HL-60 (cell line): ENCODE data around the gene UBE2J2.

Source experiments
- DNase-seq, 2 experiments: peaks; one replicate each; pipeline ENCODE4 v3.0.0-alpha.2; 2010 to 2020; ENCODE audit warnings: low read depth in 1 of 2, low spot score in 1 of 2
- H3K27ac ChIP-seq: fragments of 250-450 bp; sonication (Bioruptor Pico); replicated peaks from 2 replicates; pipeline ENCODE4 v1.5.1; 2020; ENCODE audit warnings: mild to moderate bottlenecking, moderate library complexity
- H3K27me3 ChIP-seq: fragments of 250-450 bp; sonication (Bioruptor Pico); 2 replicates; pipeline ENCODE4 v1.5.1; 2021; ENCODE audit warnings: mild to moderate bottlenecking, moderate library complexity; ENCODE audit not compliant: insufficient read depth, poor library complexity, severe bottlenecking
- H3K4me3 ChIP-seq: replicated peaks from 2 replicates; pipeline ENCODE4 v1.5.1; 2011; ENCODE audit warnings: mild to moderate bottlenecking, control low read depth, low read length; ENCODE audit not compliant: insufficient read depth
- CTCF ChIP-seq: IDR thresholded peaks from one replicate; pipeline ENCODE4 v1.5.1; 2011; ENCODE audit warnings: low read length, control low read depth, inconsistent platforms; ENCODE audit not compliant: insufficient read depth
- GABPA ChIP-seq: IDR thresholded peaks from 2 replicates; pipeline ENCODE4 v1.6.1; 2012; ENCODE audit warnings: low read depth
- POLR2AphosphoS5 ChIP-seq: IDR thresholded peaks from 2 replicates; pipeline ENCODE4 v1.6.1; 2012; ENCODE audit warnings: low read depth
- REST ChIP-seq: IDR thresholded peaks from 2 replicates; pipeline ENCODE4 v1.6.1; 2012; ENCODE audit warnings: low read depth; ENCODE audit not compliant: insufficient replicate concordance
- SPI1 ChIP-seq: IDR thresholded peaks from 2 replicates; pipeline ENCODE4 v1.6.1; 2012; ENCODE audit warnings: low read depth, mild to moderate bottlenecking, borderline replicate concordance

UBE2J2 gene

DNA sequence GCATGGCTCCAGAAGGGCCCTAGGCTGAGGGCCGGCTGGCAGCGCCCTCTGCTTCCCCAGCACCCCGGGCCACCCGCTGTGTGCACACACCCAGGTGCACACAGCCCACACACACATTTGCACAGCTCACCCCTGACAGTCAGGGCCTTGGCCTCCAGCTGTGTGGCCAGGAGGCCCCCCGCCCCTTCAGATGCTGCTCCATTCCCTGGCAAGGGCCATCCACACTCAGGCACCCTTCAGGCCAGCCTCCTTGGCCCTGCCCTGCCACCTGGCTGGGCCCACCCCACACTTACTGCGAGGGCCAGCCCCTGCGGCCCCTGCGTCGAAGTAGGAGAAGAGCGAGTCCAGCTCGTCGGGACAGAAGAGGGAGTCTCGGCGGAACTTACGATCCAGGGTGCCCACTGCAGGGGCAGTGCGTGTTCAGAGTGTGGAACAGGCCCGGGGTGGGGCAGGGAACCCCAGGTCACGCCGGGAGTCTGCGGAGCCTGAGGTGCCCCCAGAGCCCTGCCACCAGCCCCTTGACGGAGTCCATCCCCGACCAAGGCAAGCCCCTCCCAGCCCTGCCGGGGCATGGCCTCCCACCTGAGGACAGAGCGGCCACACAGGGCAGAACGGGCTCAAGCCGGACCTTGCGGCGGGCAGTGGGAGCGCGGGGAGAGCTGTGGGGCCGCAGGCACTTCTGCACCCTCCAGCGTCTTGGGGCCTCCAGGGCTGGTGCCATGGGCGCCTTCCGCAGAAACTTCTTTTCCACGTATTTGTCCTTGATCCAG is 21.7 kb upstream of the UBE2J2 start:
- no peak for DNase-seq
- H3K4me3 ChIP-seq = no peak overlapping the region
- no peak for TF ChIP-seq CTCF
- TF ChIP-seq GABPA = no peak
- TF ChIP-seq REST = no peak
- no peak for TF ChIP-seq SPI1
- TF ChIP-seq POLR2AphosphoS5 = no peak
- H3K27ac ChIP-seq = no peak overlapping the region
- H3K27me3 ChIP-seq = no peaks in the 10 kb centered on the region

DNA sequence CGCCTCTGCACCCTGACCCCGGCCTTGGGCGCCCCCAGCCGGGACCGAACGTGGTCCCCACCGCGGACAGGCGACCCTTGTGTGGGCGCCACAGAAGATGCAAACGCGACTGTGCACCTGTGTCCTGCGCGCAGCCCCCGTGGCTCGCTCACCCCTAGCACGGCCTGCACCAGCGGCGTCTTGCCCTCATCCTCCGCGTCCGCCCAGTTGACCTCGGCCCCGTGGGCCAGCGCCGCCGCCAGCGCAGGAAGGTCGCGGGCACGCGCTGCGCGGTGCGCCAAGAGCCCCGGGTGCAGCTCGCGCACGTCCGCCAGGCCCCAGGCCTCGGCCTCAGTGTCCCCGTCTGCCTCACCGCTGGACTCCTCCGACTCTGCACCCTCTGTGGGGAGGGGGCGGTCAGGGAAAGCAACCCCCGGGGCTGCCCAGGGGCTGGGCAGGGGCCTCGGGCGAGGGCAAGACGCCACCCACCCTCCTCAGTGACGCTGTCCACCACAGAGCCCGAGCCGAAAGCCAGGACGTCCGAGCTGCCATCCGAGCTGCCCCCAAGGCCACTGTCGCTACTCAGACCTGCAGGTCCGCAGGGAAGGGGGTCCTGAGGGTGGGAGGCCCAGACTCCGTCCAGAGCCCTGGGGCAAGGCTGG is 20.7 kb upstream of the UBE2J2 start:
- H3K27me3 ChIP-seq = no peaks in the 10 kb centered on the region
- DNase-seq = no peak
- TF ChIP-seq CTCF = no peak
- TF ChIP-seq REST = no peak
- TF ChIP-seq SPI1 = no peak
- TF ChIP-seq GABPA = no peak
- no peak overlapping the region for H3K4me3 ChIP-seq
- H3K27ac ChIP-seq = no peak overlapping the region

DNA sequence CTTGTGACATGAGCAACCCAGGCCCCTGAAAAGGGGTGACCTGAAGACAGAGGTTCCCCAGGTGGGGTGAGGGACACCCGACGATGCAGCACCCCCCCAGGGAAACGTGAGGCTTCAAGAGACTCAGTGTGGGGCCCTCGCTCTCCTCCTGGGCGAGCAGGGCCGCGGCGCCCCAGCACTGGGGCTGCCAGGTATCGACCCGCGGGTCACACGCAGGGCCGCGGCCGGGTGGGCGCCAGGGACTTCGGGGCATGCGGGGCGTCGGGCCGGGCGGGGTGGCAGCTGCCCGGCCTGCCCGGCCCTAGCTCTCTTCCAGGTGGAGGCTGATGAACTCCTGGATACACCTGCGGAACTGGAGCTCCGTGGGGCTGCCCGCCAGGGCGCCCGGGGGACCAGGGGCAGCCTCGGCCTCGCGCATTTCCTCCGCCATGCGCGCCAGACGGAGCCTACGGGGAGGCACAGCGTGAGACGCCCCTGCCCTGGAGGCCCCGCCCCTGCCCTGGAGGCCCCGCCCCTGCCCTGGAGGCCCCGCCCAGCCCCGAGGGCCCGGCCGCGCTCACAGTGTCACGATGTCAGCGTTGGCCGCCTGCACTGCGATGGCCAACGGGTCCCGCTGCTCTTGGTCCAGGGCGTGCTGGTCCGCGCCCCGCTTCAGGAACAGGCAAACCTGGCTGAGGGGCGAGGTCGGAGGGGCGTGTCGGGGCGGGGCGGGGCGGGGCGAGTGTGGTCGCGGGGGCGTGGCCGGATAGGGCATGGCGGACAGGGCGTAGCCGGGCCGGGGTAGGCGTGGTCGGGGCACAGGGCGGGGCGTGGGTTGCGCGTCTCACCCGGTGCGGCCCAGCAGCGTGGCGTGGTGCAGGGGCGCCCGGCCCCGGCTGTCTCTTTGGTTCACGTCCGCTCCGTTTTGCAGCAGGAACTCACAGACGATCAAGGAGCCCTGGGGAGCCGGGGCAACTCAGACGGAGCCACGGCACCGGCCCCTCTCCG is 19.9 kb upstream of the UBE2J2 start:
- Histone ChIP-seq H3K4me3 (no peak overlapping the region), H3K27me3 (no peaks in the 10 kb centered on the region), H3K27ac (no peak overlapping the region)
- no peak for TF ChIP-seq GABPA
- TF ChIP-seq CTCF = no peak
- no peak for TF ChIP-seq REST
- no peak for DNase-seq
